HL-60/S4 treated with retinoic acid at 250 ng/mL for 4 days and 3 days (cell line): ENCODE measurements around the gene RNF13.
"Not testable (repeated sequence)": the region's sequence is repeated elsewhere in the genome, so short reads cannot be mapped to it uniquely, and the experiment has no call there.

Experiments used
- in situ Hi-C: fragments of 300-500 bp; cut with MboI; formaldehyde crosslinking; loops from 2 replicates; pipeline ENCODE4 v1.7.0; 2022; ENCODE audit warnings: low sequenced_read_pairs

The RNF13 gene

GRCh38 chr3:149943966-149944365 is 131.0 kb downstream of the RNF13 start:
- in situ Hi-C loops, result not testable (repeated sequence)

GRCh38 chr3:149947231-149947630 is 134.2 kb downstream of the RNF13 start:
- in situ Hi-C loops, result no loop called here

- in situ Hi-C loops, result no loop called here
These were observed 136.2 kb downstream of the RNF13 start for GRCh38 chr3:149949181-149949580.

- in situ Hi-C loops, result no loop called here
These were observed 141.8 kb downstream of the RNF13 start for GRCh38 chr3:149954812-149955211.

- in situ Hi-C loops, result no loop called here
These were observed 142.4 kb downstream of the RNF13 start for GRCh38 chr3:149955449-149955848.

- in situ Hi-C loops, result no loop called here
These were observed 144.5 kb downstream of the RNF13 start for GRCh38 chr3:149957361-149958125.

GRCh38 chr3:149958171-149958796 is 145.3 kb downstream of the RNF13 start:
- in situ Hi-C loops, result no loop called here

- in situ Hi-C loops, result no loop called here
These were observed 146.4 kb downstream of the RNF13 start for GRCh38 chr3:149959443-149959842.

- in situ Hi-C loops, result no loop called here
These were observed 150.5 kb downstream of the RNF13 start for GRCh38 chr3:149963485-149963884.

- in situ Hi-C loops, result no loop called here
These were observed 151.3 kb downstream of the RNF13 start for GRCh38 chr3:149964291-149964690.

GRCh38 chr3:149965278-149965677 is 152.3 kb downstream of the RNF13 start:
- in situ Hi-C loops, result no loop called here

- in situ Hi-C loops, result no loop called here
These were observed 154.2 kb downstream of the RNF13 start for GRCh38 chr3:149967086-149967685.

GRCh38 chr3:149968216-149968615 is 155.2 kb downstream of the RNF13 start:
- in situ Hi-C loops, result no loop called here

- in situ Hi-C loops, result no loop called here
These were observed 156.3 kb downstream of the RNF13 start for GRCh38 chr3:149969110-149969939.

GRCh38 chr3:149969940-149970715 is 157.1 kb downstream of the RNF13 start:
- in situ Hi-C loops, result no loop called here

GRCh38 chr3:149970716-149971402 is 157.8 kb downstream of the RNF13 start, which contains the start of gene PFN2:
Gene PFN2, minus strand, starts transcription at chr3:149970895. Its CDS starts 39 bp downstream, at chr3:149970856.
- in situ Hi-C loops, result no loop called here

- in situ Hi-C loops, result no loop called here
These were observed 158.5 kb downstream of the RNF13 start for GRCh38 chr3:149971403-149972075.

GRCh38 chr3:149975919-149976318 is 162.9 kb downstream of the RNF13 start:
- in situ Hi-C loops, result no loop called here

- in situ Hi-C loops, result no loop called here
These were observed 164.4 kb downstream of the RNF13 start for GRCh38 chr3:149977386-149977785.
